EH (cell line): ENCODE measurements around the gene KCNN1.

Experiments
- DNase-seq: peaks from one replicate; pipeline ENCODE4 v3.0.0-alpha.2; 2015; ENCODE audit warnings: low read depth

Gene KCNN1

GRCh38 chr19:17947815-17948513 lies 18.9 kb upstream of the KCNN1 start:
- peak; percentile 93 for DNase-seq

- no peak for DNase-seq
Measured at GRCh38 chr19:17948514-17948900, 18.4 kb upstream of the KCNN1 start.

GRCh38 chr19:17948931-17949930 lies 17.7 kb upstream of the KCNN1 start:
- DNase-seq, result no peak

GRCh38 chr19:17949956-17950309 lies 17.0 kb upstream of the KCNN1 start:
- DNase-seq, result no peak

- no peak for DNase-seq
Measured at GRCh38 chr19:17950310-17951156, 16.4 kb upstream of the KCNN1 start.

- no peak for DNase-seq
Measured at GRCh38 chr19:17951157-17951989, 15.5 kb upstream of the KCNN1 start.

- DNase-seq, result no peak
Measured at GRCh38 chr19:17951990-17952976, 14.6 kb upstream of the KCNN1 start.

- no peak for DNase-seq
Measured at GRCh38 chr19:17953316-17953801, 13.5 kb upstream of the KCNN1 start.

- DNase-seq, result no peak
Measured at GRCh38 chr19:17953869-17954268, 13.0 kb upstream of the KCNN1 start.

GRCh38 chr19:17954401-17954800 lies 12.5 kb upstream of the KCNN1 start:
- DNase-seq, result no peak

- no peak for DNase-seq
Measured at GRCh38 chr19:17957149-17957849, 9.6 kb upstream of the KCNN1 start.

GRCh38 chr19:17957885-17958284 lies 9.0 kb upstream of the KCNN1 start:
- DNase-seq, result no peak

GRCh38 chr19:17963936-17964691 lies 2.8 kb upstream of the KCNN1 start:
- no peak for DNase-seq

GRCh38 chr19:17965370-17966128 lies 1.4 kb upstream of the KCNN1 start:
- no peak for DNase-seq

GRCh38 chr19:17966129-17966483 lies 801 bp upstream of the KCNN1 start:
- no peak for DNase-seq

GRCh38 chr19:17967257-17968051 lies 547 bp downstream of the KCNN1 start:
- no peak for DNase-seq

- no peak for DNase-seq
Measured at GRCh38 chr19:17968362-17968761, 1.5 kb downstream of the KCNN1 start.
